B cell (primary cell): ENCODE measurements around the gene SKAP1. TPM values are rescaled to one million over a fixed set of nuclear protein-coding genes. Genes with fewer than 3 reads are reported as not detected.

ENCODE experiments used
- ATAC-seq: fragments of 200-7000 bp; cut with Tn5 transposase; one replicate; pipeline ENCODE4 v1.10.0; 2021; ENCODE audit warnings: low read depth, mild to moderate bottlenecking, moderate number of reproducible peaks, moderate library complexity
- CTCF ChIA-PET: fragments of 350-600 bp; sonication (Branson Sonifier 250); formaldehyde crosslinking; loops from one replicate; lab custom pipeline; 2021; ENCODE audit warnings: antibody characterized with exemption, inconsistent platforms; lab: Charles Lee
- POLR2A ChIA-PET: fragments of 350-600 bp; sonication (Branson Sonifier 250); formaldehyde crosslinking; loops from one replicate; lab custom pipeline; 2021; ENCODE audit warnings: antibody characterized with exemption; lab: Charles Lee
- DNase-seq: peaks from one replicate; pipeline ENCODE4 v3.0.0; 2013
- H2AFZ ChIP-seq: 2 replicates; pipeline ENCODE4 v1.6.1; 2012; ENCODE audit warnings: mild to moderate bottlenecking, low read depth, low read length; ENCODE audit not compliant: insufficient read depth, poor library complexity, severe bottlenecking
- H3K27ac ChIP-seq, 2 donors: 1 replicate in 1 of 2; 2 replicates in 1 of 2; pipeline ENCODE4 v1.5.1; 2012 to 2013; ENCODE audit warnings: low read length in 2 of 2, mild to moderate bottlenecking in 2 of 2, moderate library complexity in 1 of 2
- H3K27me3 ChIP-seq, 4 experiments: fragments of 200-600 bp in 1 of 4; sonication (generic) in 1 of 4; replicated peaks in 1 of 4; 1 replicate in 2 of 4; 2 replicates in 2 of 4; pipeline versions ENCODE4 v1.6.1 to v1.7.0; 2013 to 2016; ENCODE audit warnings: low read length in 3 of 4, mild to moderate bottlenecking in 2 of 4, mixed read lengths in 1 of 4, moderate library complexity in 1 of 4; ENCODE audit not compliant: insufficient read depth in 4 of 4, control insufficient read depth in 3 of 4; ENCODE audit errors: control extremely low read depth in 1 of 4
- H3K36me3 ChIP-seq, 2 experiments: replicated peaks in 1 of 2; 1 replicate in 1 of 2; 2 replicates in 1 of 2; pipeline versions ENCODE4 v1.6.1 to v1.7.1; 2013; ENCODE audit warnings: low read length in 1 of 2; ENCODE audit not compliant: insufficient read depth in 2 of 2, control insufficient read depth in 1 of 2; ENCODE audit errors: control extremely low read depth in 1 of 2, extremely low read depth in 1 of 2
- H3K4me1 ChIP-seq, 2 donors: fragments of 200-600 bp in 1 of 2; sonication (generic) in 1 of 2; 1 replicate in 1 of 2; 2 replicates in 1 of 2; pipeline versions ENCODE4 v1.5.1 to v1.6.1; 2013 to 2017; ENCODE audit warnings: low read length in 2 of 2; ENCODE audit not compliant: control insufficient read depth in 2 of 2, insufficient read depth in 2 of 2
- H3K4me2 ChIP-seq: replicated peaks from 2 replicates; pipeline ENCODE3; 2012; ENCODE audit warnings: mild to moderate bottlenecking, low read depth, low read length; ENCODE audit not compliant: poor library complexity, severe bottlenecking
- H3K4me3 ChIP-seq, 5 experiments: fragments of 200-600 bp in 1 of 5; sonication (generic) in 1 of 5; 1 replicate in 3 of 5; 2 replicates in 2 of 5; pipeline versions ENCODE4 v1.5.1 to v1.7.0; 2011 to 2016; ENCODE audit warnings: low read length in 4 of 5, mild to moderate bottlenecking in 4 of 5, low read depth in 2 of 5, control low read depth in 1 of 5, moderate library complexity in 1 of 5; ENCODE audit not compliant: insufficient read depth in 1 of 5; ENCODE audit errors: control extremely low read depth in 1 of 5, extremely low read depth in 1 of 5
- H3K79me2 ChIP-seq: fragments of 200-600 bp; sonication (generic); one replicate; pipeline ENCODE4 v1.6.0; 2016; ENCODE audit warnings: low read length; ENCODE audit not compliant: control insufficient read depth, insufficient read depth
- H3K9ac ChIP-seq: fragments of 200-600 bp; sonication (generic); 2 replicates; pipeline ENCODE4 v1.6.1; 2017; ENCODE audit warnings: mild to moderate bottlenecking, low read length, moderate library complexity
- H3K9me3 ChIP-seq, 3 donors: one replicate each; pipeline versions ENCODE4 v1.6.1 to v1.7.1; 2013; ENCODE audit warnings: low read length in 2 of 3; ENCODE audit not compliant: control insufficient read depth in 2 of 3, insufficient read depth in 1 of 3; ENCODE audit errors: control extremely low read depth in 1 of 3
- H4K20me1 ChIP-seq: 2 replicates; pipeline ENCODE4 v1.6.0; 2012; ENCODE audit warnings: mild to moderate bottlenecking, low read length; ENCODE audit not compliant: insufficient read depth, control insufficient read depth, poor library complexity, severe bottlenecking
- H3K27ac Mint-ChIP-seq: one replicate; pipeline ENCODE4 v1.8.0; 2021; ENCODE audit warnings: mixed read lengths
- H3K27me3 Mint-ChIP-seq: one replicate; pipeline ENCODE4 v1.8.0; 2021; ENCODE audit warnings: mixed read lengths
- H3K4me1 Mint-ChIP-seq: one replicate; pipeline ENCODE4 v1.8.0; 2021; ENCODE audit warnings: mixed read lengths
- H3K4me3 Mint-ChIP-seq: one replicate; pipeline ENCODE4 v1.8.0; 2021; ENCODE audit warnings: mixed read lengths
- H3K9me3 Mint-ChIP-seq: one replicate; pipeline ENCODE4 v1.8.0; 2022; ENCODE audit warnings: mixed read lengths; ENCODE audit not compliant: insufficient read depth
- CTCF ChIP-seq: fragments of 200-600 bp; IDR thresholded peaks from one replicate; pipeline ENCODE4 v1.8.0; 2022; ENCODE audit warnings: antibody characterized with exemption, mild to moderate bottlenecking
- EZH2 ChIP-seq: IDR thresholded peaks from 2 replicates; pipeline ENCODE4 v1.6.1; 2012; ENCODE audit warnings: borderline replicate concordance, low read depth, mild to moderate bottlenecking, moderate library complexity, low read length; ENCODE audit not compliant: insufficient read depth, poor library complexity, severe bottlenecking
- WGBS: methylation state at CpG from one replicate; pipeline ENCODE4 v1.1.5; 2013; ENCODE audit warnings: missing lambda C conversion rate; ENCODE audit not compliant: insufficient coverage; 5-methylcytosine and 5-hydroxymethylcytosine counted together
- intact Hi-C: fragments of 100-400 bp; cut with micrococcal nuclease; formaldehyde crosslinking; loops from one replicate; pipeline ENCODE4 v1.10.0; 2022
- polyA plus RNA-seq: library from polyadenylated mRNA; depleted of rRNA; stranded (reverse); fragments of >200 nt; gene quantifications from 2 replicates; pipeline ENCODE4 v1.2.3, GENCODE V29; 2012
- total RNA-seq, 2 donors: library from RNA; stranded (reverse); fragments of 120-200 nt in 1 of 2; gene quantifications; 1 replicate in 1 of 2; 2 replicates in 1 of 2; pipeline versions ENCODE4 v1.2.3 to v1.2.4, GENCODE V29; 2013 to 2022

Gene SKAP1
- total and polyA plus RNA-seq, 2 donors (not counting 1 experiment from before 2014, with no cell fraction given), result 33.1 to 37.3 TPM

GRCh38 chr17:48443712-48444111, 13.7 kb upstream of the SKAP1 start:
- ATAC-seq, result no peak
- intact Hi-C loops, result loop anchor here (5.0 kb wide), 1 partner anchor 86 kb away; no protein-coding TSS in a partner anchor
- no peak overlapping the region for H3K27ac Mint-ChIP-seq

More at GRCh38 chr17:48443712-48444111, 13.7 kb upstream of the SKAP1 start:
- Histone ChIP-seq H2AFZ (no peak overlapping the region), H3K4me2 (no peak overlapping the region), H3K27me3 (peaks cover 0 to 12% (median 2%) of the 10 kb centered on the region in 4 experiments), H3K27ac (no peak overlapping the region), H3K36me3 (no peaks in the 10 kb centered on the region), H3K4me3 (no peak overlapping the region), H3K4me1 (peaks cover 75% of the 10 kb centered on the region in 2 donors), H3K79me2 (no peaks in the 10 kb centered on the region), H4K20me1 (no peaks in the 10 kb centered on the region), H3K9me3 (peaks cover 0 to 8% (median 0%) of the 10 kb centered on the region in 3 donors), H3K9ac (no peak overlapping the region)
- WGBS, result 100% methylated on average over 1 of the region's 5 CpGs
- Mint-ChIP-seq H3K9me3 (no peaks in the 10 kb centered on the region), H3K27me3 (peaks cover 4% of the 10 kb centered on the region), H3K4me1 (peaks cover 74% of the 10 kb centered on the region), H3K4me3 (no peak overlapping the region)
- no peak for DNase-seq
- TF ChIP-seq CTCF (no peak), EZH2 (no peak)
- CTCF ChIA-PET, result interaction anchor here (1.5 kb wide), 1 partner anchor 10 kb away, joined by 5 read pairs; no protein-coding TSS in a partner anchor
- POLR2A ChIA-PET, result interaction anchor here (1.0 kb wide), 1 partner anchor 13 kb away, joined by 4 read pairs; no protein-coding TSS in a partner anchor
